Brain microvascular endothelial cell (primary cell): Measurements from ENCODE around the gene GALNT12.

Experiments
- DNase-seq: peaks from one replicate; pipeline ENCODE4 v3.0.0-alpha.2; 2020
- H3K27ac ChIP-seq: fragments of 250-450 bp; sonication (Bioruptor Pico); 2 replicates; pipeline ENCODE4 v1.5.1; 2020; ENCODE audit warnings: mild to moderate bottlenecking, moderate library complexity
- H3K27me3 ChIP-seq: fragments of 250-450 bp; sonication (Bioruptor Pico); replicated peaks from 2 replicates; pipeline ENCODE4 v1.5.1; 2020; ENCODE audit warnings: mild to moderate bottlenecking
- H3K36me3 ChIP-seq: fragments of 250-450 bp; sonication (Bioruptor Pico); replicated peaks from 2 replicates; pipeline ENCODE4 v1.5.1; 2020; ENCODE audit warnings: mild to moderate bottlenecking
- H3K4me3 ChIP-seq: 2 replicates; pipeline ENCODE4 v1.5.1; 2011; ENCODE audit warnings: low read depth, mild to moderate bottlenecking, control low read depth, low read length, moderate library complexity
- in situ Hi-C: cut with HindIII; loops from 2 replicates; pipeline ENCODE4 v1.10.0; 2017; ENCODE audit warnings: low sequenced_read_pairs, low pct_ligation_motif_present
- TF ChIP-seq, protein P1 (sequence below): IDR thresholded peaks from 2 replicates; pipeline ENCODE4 v1.5.1; 2011; ENCODE audit warnings: low read depth, mild to moderate bottlenecking, moderate library complexity, low read length, control low read depth, inconsistent platforms; ENCODE audit errors: missing control alignments

GALNT12 gene

GRCh38 chr9:98818764-98819163 lies 11.3 kb downstream of the GALNT12 start:
- Histone ChIP-seq H3K36me3 (no peaks in the 10 kb centered on the region), H3K27ac (no peak overlapping the region), H3K27me3 (no peaks in the 10 kb centered on the region), H3K4me3 (no peak overlapping the region)
- no peak for DNase-seq
- TF ChIP-seq, protein P1, sequence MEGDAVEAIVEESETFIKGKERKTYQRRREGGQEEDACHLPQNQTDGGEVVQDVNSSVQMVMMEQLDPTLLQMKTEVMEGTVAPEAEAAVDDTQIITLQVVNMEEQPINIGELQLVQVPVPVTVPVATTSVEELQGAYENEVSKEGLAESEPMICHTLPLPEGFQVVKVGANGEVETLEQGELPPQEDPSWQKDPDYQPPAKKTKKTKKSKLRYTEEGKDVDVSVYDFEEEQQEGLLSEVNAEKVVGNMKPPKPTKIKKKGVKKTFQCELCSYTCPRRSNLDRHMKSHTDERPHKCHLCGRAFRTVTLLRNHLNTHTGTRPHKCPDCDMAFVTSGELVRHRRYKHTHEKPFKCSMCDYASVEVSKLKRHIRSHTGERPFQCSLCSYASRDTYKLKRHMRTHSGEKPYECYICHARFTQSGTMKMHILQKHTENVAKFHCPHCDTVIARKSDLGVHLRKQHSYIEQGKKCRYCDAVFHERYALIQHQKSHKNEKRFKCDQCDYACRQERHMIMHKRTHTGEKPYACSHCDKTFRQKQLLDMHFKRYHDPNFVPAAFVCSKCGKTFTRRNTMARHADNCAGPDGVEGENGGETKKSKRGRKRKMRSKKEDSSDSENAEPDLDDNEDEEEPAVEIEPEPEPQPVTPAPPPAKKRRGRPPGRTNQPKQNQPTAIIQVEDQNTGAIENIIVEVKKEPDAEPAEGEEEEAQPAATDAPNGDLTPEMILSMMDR, result no peak
- in situ Hi-C loops, result no loop called here

DNA sequence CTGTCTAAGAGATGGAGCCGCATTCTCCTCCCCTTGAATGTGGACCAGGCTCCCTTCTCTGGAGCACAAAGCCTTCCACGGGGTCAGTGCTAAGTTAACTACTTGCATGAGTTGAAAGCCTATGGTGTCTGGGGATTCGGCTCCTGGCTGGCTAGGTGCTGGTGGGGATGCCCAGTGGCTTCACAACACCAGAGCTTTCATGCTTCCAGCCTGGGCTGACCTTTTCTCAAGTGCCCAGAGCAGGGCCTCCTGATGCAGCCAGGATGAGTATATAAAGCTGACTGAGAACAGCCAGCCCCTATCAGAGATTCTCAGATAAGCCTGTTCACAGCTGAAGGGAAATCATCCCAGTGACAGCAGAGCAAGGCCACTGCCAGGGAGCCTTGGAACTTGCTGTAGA lies 11.8 kb downstream of the GALNT12 start:
- Histone ChIP-seq H3K27ac (no peak overlapping the region), H3K36me3 (no peaks in the 10 kb centered on the region), H3K27me3 (no peaks in the 10 kb centered on the region), H3K4me3 (no peak overlapping the region)
- TF ChIP-seq, protein P1, result no peak
- in situ Hi-C loops, result no loop called here
- no peak for DNase-seq

- TF ChIP-seq, protein P1, result no peak
- in situ Hi-C loops, result no loop called here
- H3K27me3 ChIP-seq, result no peaks in the 10 kb centered on the region
- H3K27ac ChIP-seq, result no peak overlapping the region
- H3K4me3 ChIP-seq, result no peak overlapping the region
- DNase-seq, result no peak
- H3K36me3 ChIP-seq, result no peaks in the 10 kb centered on the region
These were observed 14.4 kb downstream of the GALNT12 start for GRCh38 chr9:98821831-98822230.

DNA sequence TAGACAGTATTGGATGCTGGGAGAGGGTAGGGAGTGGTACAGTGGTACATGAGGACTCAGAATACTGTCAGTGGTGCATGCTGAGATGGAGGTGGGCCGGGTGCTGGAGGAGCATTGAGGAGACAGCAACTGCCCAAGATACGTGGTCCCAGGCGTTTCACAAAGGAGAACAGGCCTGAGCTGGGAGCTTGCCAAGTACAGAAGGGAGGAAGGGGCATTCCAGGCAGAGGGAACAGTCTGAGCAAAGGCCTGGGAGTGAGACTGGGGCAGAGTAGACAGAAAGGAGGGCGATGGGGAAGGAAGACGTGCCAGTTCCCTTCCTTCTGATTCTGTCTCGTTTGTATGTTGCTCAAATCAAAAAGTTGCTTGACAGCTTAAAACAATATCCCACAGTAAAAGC lies 15.2 kb downstream of the GALNT12 start:
- H3K36me3 ChIP-seq, result no peaks in the 10 kb centered on the region
- in situ Hi-C loops, result no loop called here
- no peaks in the 10 kb centered on the region for H3K27me3 ChIP-seq
- no peak overlapping the region for H3K27ac ChIP-seq
- no peak overlapping the region for H3K4me3 ChIP-seq
- TF ChIP-seq, protein P1, result no peak
- no peak for DNase-seq

DNA sequence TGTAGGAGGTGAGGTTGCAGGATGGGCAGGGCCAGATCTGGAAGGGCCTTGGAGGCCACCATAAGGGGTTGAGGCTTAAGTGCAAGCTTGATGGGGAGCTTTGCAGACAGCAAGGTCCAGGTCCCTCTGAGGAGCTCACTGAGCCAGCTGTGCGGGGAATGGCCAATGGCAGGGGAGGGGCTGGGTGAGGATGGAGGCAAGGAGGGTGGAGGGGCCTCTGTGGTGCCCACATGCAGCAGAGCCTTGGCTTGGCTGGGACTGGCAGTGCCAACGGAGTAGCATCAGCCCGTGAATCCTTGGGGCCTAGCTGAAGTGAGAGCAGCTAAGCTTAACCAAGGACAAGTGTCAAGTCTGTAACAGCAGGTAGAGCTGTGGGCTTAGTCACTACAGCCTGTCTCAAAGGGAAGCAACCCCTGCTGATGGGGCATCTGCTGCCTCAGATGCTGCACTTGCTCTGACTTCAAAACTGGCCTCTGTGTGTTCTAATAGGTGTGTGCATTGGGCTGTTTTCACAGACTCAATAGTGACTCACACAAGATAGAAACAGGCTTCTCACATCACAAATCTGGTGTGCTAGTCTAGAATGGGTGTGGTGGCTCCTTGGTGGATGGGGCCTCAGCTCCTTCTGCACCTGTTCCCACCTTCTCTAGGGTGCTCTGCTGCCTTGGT lies 16.3 kb downstream of the GALNT12 start:
- Histone ChIP-seq H3K27ac (no peak overlapping the region), H3K27me3 (no peaks in the 10 kb centered on the region), H3K36me3 (no peaks in the 10 kb centered on the region), H3K4me3 (no peak overlapping the region)
- no peak for DNase-seq
- in situ Hi-C loops, result no loop called here
- TF ChIP-seq, protein P1, result no peak

- in situ Hi-C loops, result loop anchor here (25.0 kb wide), 1 partner anchor 312 kb away; no protein-coding TSS in a partner anchor
- Histone ChIP-seq H3K27me3 (no peaks in the 10 kb centered on the region), H3K27ac (no peak overlapping the region), H3K36me3 (no peaks in the 10 kb centered on the region), H3K4me3 (no peak overlapping the region)
- DNase-seq, result no peak
- TF ChIP-seq, protein P1, result no peak
These were observed 17.9 kb downstream of the GALNT12 start for GRCh38 chr9:98825414-98825813.
